Astrocyte of the spinal cord (primary cell): ENCODE data around the gene ZNF408.
"Not testable (repeated sequence)": the region's sequence is repeated elsewhere in the genome, so short reads cannot be mapped to it uniquely, and the experiment has no call there.

Experiments
- DNase-seq: peaks from one replicate; pipeline ENCODE4 v3.0.0; 2011; ENCODE audit warnings: low read depth, low spot score
- H3K4me3 ChIP-seq: 2 replicates; pipeline ENCODE4 v1.5.1; 2011; ENCODE audit warnings: low read depth, mild to moderate bottlenecking, low read length, moderate library complexity
- in situ Hi-C: cut with HindIII; loops from 2 replicates; pipeline ENCODE4 v1.10.0; 2017; ENCODE audit warnings: low sequenced_read_pairs
- TF ChIP-seq, protein P1 (sequence below): IDR thresholded peaks from 2 replicates; pipeline ENCODE4 v1.5.1; 2012; ENCODE audit warnings: low read depth, mild to moderate bottlenecking, low read length, inconsistent platforms

ZNF408 gene

DNA sequence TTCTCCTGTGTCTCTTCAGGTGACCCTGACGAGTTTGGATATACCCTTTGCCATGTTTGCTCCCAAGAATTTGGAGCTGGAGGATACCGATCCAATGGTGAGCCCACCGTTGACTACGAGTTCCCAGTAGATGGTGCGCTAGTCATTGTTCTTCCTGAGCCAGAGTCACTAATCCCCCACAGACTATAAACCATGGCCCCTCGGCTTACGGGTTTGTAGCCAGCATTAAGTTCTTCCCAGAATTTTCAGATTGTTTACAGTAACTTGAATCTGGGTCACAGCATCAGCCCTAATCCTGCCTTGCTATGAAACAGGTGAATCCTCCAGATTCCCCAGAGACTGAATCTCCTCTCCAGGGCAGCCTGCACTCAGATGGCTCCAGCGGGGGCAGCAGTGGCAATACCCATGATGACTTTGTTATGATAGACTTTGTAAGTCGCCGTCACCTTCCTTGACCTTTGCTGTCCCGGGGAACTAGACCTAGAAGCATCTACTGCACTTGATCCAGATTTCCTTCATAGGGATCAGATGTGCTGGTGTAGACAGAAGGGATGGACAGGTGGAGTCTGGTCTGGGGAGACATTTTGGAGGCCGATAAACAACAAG lies 32.2 kb upstream of the ZNF408 start:
- no peak for DNase-seq
- H3K4me3 ChIP-seq, result no peak overlapping the region
- in situ Hi-C loops, result no loop called here
- TF ChIP-seq, protein P1, sequence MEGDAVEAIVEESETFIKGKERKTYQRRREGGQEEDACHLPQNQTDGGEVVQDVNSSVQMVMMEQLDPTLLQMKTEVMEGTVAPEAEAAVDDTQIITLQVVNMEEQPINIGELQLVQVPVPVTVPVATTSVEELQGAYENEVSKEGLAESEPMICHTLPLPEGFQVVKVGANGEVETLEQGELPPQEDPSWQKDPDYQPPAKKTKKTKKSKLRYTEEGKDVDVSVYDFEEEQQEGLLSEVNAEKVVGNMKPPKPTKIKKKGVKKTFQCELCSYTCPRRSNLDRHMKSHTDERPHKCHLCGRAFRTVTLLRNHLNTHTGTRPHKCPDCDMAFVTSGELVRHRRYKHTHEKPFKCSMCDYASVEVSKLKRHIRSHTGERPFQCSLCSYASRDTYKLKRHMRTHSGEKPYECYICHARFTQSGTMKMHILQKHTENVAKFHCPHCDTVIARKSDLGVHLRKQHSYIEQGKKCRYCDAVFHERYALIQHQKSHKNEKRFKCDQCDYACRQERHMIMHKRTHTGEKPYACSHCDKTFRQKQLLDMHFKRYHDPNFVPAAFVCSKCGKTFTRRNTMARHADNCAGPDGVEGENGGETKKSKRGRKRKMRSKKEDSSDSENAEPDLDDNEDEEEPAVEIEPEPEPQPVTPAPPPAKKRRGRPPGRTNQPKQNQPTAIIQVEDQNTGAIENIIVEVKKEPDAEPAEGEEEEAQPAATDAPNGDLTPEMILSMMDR, result no peak

DNA sequence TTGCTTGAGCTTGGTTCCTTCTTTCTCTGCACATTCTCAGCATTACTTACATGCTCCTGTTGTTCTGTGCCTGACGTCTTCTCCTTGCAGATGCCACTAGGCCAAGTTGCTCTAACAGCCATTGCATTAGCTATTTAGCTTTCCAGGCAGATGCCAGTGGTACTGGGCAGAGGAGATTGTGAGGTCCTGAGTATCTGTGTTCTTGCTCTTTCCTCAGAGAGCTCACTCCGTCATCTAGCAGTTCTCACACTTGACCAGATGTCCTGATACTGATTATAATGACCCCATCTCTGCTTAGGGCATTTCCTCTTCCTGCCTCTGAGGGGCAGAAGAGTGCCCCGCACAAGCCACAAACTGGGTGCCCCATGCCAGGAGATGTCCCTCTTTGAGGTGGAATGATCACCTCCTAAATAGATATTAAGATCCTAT lies 31.1 kb upstream of the ZNF408 start:
- in situ Hi-C loops, result no loop called here
- TF ChIP-seq, protein P1, result peak; percentile 11

GRCh38 chr11:46670521-46670920 lies 30.3 kb upstream of the ZNF408 start:
- in situ Hi-C loops, DNase-seq, H3K4me3 ChIP-seq: not testable (repeated sequence)

More for the DNA sequence above, 31.1 kb upstream of the ZNF408 start:
- DNase-seq, result no peak
- H3K4me3 ChIP-seq, result no peak overlapping the region

- DNase-seq, result no peak
- H3K4me3 ChIP-seq, result no peak overlapping the region
- in situ Hi-C loops, result no loop called here
- TF ChIP-seq, protein P1, result no peak
Observed at GRCh38 chr11:46671958-46672315, 28.9 kb upstream of the ZNF408 start.

- H3K4me3 ChIP-seq, result no peak overlapping the region
- no peak for DNase-seq
- in situ Hi-C loops, result no loop called here
- TF ChIP-seq, protein P1, result no peak
Observed at GRCh38 chr11:46672381-46672839, 28.4 kb upstream of the ZNF408 start.

DNA sequence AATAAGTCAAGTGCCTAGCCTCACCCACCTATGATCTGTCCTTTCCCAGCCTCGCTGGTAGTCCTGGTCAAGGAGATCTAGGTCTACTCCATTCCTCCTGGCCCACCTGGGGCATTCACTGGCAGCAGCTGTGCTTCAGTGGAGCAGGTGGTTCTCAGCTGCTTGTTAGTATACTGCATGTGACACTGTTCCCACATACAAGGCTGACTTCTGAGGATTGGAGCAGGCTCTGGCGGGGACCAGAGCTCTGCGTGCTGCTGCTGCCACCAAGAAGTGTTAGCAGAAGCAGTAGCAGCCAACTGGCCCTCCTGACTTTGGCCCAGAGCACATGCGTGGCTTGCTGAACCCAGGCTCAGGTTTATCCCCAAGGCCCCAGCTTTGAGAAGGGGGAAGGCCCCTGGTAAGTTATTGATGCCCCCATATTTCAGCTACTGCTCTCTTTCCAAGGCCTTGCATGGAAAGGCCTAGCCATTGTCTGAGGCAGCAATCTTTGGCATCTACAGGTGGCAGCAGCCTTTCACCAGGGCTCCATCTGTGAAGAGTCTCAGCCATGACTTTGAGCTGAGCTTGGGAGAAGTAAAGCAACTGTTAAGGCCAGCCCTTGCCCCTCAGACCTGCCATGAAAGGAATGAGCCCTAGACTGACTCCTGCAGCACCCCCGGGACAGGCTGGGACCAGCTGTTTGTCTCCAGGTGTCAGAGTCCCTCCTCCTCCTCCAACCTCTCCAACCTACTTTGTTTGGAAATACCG lies 26.9 kb upstream of the ZNF408 start:
- no peak for DNase-seq
- in situ Hi-C loops, result no loop called here
- no peak overlapping the region for H3K4me3 ChIP-seq
- TF ChIP-seq, protein P1, result no peak

- peak; percentile 22 for DNase-seq
- TF ChIP-seq, protein P1, result no peak
- in situ Hi-C loops, result no loop called here
- no peak overlapping the region for H3K4me3 ChIP-seq
Observed at GRCh38 chr11:46674463-46675287, 26.2 kb upstream of the ZNF408 start.
